Chondrocyte (in vitro differentiated cells): ENCODE measurements around the gene PRSS22. TPM values are rescaled to one million over a fixed set of nuclear protein-coding genes. Genes with fewer than 3 reads are reported as not detected.

Experiments used
- DNase-seq: peaks from one replicate; pipeline ENCODE4 v3.0.0; 2021; ENCODE audit warnings: mixed read lengths, low spot score
- H3K27ac Mint-ChIP-seq: one replicate; pipeline ENCODE4 v1.8.0; 2021; ENCODE audit warnings: mild to moderate bottlenecking, moderate library complexity, mixed read lengths; ENCODE audit not compliant: unreplicated experiment
- H3K27me3 Mint-ChIP-seq: 2 replicates; pipeline ENCODE4 v1.8.0; 2021; ENCODE audit warnings: low read depth, mixed read lengths
- H3K36me3 Mint-ChIP-seq: 2 replicates; pipeline ENCODE4 v1.8.0; 2021; ENCODE audit warnings: low read depth, mixed read lengths
- H3K4me1 Mint-ChIP-seq: 2 replicates; pipeline ENCODE4 v1.8.0; 2021; ENCODE audit warnings: low read depth, mild to moderate bottlenecking, mixed read lengths
- H3K4me3 Mint-ChIP-seq: one replicate; pipeline ENCODE4 v1.8.0; 2021; ENCODE audit warnings: mild to moderate bottlenecking, moderate library complexity, mixed read lengths; ENCODE audit not compliant: unreplicated experiment
- H3K9me3 Mint-ChIP-seq: 2 replicates; pipeline ENCODE4 v1.8.0; 2021; ENCODE audit warnings: low read depth, mixed read lengths
- total RNA-seq: library from RNA; stranded (reverse); gene quantifications from 3 replicates; pipeline ENCODE4 v1.2.1, GENCODE V29; 2021
- TF ChIP-seq, protein P1 (sequence below): fragments of 200-600 bp; sonication (generic); IDR thresholded peaks from 2 replicates; pipeline ENCODE4 v1.5.0; 2021; ENCODE audit warnings: antibody characterized with exemption, mild to moderate bottlenecking, moderate library complexity

Gene PRSS22
- total RNA-seq, 1 donor from 2014 or later: not detected

GRCh38 chr16:2821487-2822157 lies 36.3 kb downstream of the PRSS22 start:
- TF ChIP-seq, protein P1, sequence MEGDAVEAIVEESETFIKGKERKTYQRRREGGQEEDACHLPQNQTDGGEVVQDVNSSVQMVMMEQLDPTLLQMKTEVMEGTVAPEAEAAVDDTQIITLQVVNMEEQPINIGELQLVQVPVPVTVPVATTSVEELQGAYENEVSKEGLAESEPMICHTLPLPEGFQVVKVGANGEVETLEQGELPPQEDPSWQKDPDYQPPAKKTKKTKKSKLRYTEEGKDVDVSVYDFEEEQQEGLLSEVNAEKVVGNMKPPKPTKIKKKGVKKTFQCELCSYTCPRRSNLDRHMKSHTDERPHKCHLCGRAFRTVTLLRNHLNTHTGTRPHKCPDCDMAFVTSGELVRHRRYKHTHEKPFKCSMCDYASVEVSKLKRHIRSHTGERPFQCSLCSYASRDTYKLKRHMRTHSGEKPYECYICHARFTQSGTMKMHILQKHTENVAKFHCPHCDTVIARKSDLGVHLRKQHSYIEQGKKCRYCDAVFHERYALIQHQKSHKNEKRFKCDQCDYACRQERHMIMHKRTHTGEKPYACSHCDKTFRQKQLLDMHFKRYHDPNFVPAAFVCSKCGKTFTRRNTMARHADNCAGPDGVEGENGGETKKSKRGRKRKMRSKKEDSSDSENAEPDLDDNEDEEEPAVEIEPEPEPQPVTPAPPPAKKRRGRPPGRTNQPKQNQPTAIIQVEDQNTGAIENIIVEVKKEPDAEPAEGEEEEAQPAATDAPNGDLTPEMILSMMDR: no peak
- no peak overlapping the region for H3K27ac Mint-ChIP-seq
- no peaks in the 10 kb centered on the region for H3K36me3 Mint-ChIP-seq
- H3K9me3 Mint-ChIP-seq: no peaks in the 10 kb centered on the region
- DNase-seq: no peak
- no peaks in the 10 kb centered on the region for H3K4me1 Mint-ChIP-seq
- H3K27me3 Mint-ChIP-seq: peaks cover 13% of the 10 kb centered on the region
- H3K4me3 Mint-ChIP-seq: no peak overlapping the region

DNA sequence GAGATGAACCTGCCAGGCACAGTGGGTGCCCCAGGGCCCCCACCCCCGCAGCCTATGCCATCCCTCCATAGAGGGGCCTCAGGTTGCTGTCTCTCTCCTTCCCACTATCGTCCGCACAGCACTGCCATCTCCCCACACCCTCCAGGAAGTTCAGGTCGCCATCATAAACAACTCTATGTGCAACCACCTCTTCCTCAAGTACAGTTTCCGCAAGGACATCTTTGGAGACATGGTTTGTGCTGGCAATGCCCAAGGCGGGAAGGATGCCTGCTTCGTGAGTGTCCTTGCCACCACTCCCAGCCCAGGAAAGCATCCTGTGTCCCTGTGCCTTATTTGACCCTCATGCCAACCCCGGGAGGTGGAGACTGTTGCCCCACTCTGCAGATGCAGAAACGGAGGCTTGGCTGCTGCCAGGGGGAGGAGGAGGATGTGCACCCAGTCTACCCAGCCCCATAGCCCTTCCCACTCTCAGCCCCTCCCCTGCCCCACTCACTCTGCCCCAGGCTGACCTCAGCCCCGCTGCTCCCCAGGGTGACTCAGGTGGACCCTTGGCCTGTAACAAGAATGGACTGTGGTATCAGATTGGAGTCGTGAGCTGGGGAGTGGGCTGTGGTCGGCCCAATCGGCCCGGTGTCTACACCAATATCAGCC lies 37.0 kb downstream of the PRSS22 start:
- Mint-ChIP-seq H3K36me3 (no peaks in the 10 kb centered on the region), H3K27ac (no peak overlapping the region), H3K27me3 (peaks cover 13% of the 10 kb centered on the region), H3K4me1 (no peaks in the 10 kb centered on the region), H3K9me3 (no peaks in the 10 kb centered on the region), H3K4me3 (no peak overlapping the region)
- TF ChIP-seq, protein P1: no peak
- DNase-seq: peak; percentile 46

GRCh38 chr16:2819939-2820835 lies 37.8 kb downstream of the PRSS22 start:
- Mint-ChIP-seq H3K4me1 (no peaks in the 10 kb centered on the region), H3K36me3 (no peaks in the 10 kb centered on the region), H3K27me3 (peaks cover 19% of the 10 kb centered on the region), H3K27ac (no peak overlapping the region), H3K4me3 (no peak overlapping the region), H3K9me3 (no peaks in the 10 kb centered on the region)
- TF ChIP-seq, protein P1: no peak
- peak; percentile 85 for DNase-seq

GRCh38 chr16:2819179-2819938 lies 38.6 kb downstream of the PRSS22 start:
- Mint-ChIP-seq H3K36me3 (no peaks in the 10 kb centered on the region), H3K27me3 (peaks cover 24% of the 10 kb centered on the region)
- TF ChIP-seq, protein P1: no peak

More at GRCh38 chr16:2819179-2819938, 38.6 kb downstream of the PRSS22 start:
- Mint-ChIP-seq H3K4me1 (no peaks in the 10 kb centered on the region), H3K4me3 (no peak overlapping the region), H3K9me3 (no peaks in the 10 kb centered on the region), H3K27ac (no peak overlapping the region)
- DNase-seq: peak; percentile 60
